HG02642 (cell line): ENCODE data around the gene RFK.
A peak's percentile ranks its signal among the peaks of the same experiment; 100 is the strongest.
"Not testable (repeated sequence)": the region's sequence is repeated elsewhere in the genome, so short reads cannot be mapped to it uniquely, and the experiment has no call there.

ENCODE experiments used
- ATAC-seq: cut with Tn5 transposase; IDR thresholded peaks from one replicate; pipeline ENCODE4 v1.9.1; 2021; ENCODE audit warnings: mild to moderate bottlenecking; ENCODE audit not compliant: unreplicated experiment, poor library complexity

The RFK gene

DNA sequence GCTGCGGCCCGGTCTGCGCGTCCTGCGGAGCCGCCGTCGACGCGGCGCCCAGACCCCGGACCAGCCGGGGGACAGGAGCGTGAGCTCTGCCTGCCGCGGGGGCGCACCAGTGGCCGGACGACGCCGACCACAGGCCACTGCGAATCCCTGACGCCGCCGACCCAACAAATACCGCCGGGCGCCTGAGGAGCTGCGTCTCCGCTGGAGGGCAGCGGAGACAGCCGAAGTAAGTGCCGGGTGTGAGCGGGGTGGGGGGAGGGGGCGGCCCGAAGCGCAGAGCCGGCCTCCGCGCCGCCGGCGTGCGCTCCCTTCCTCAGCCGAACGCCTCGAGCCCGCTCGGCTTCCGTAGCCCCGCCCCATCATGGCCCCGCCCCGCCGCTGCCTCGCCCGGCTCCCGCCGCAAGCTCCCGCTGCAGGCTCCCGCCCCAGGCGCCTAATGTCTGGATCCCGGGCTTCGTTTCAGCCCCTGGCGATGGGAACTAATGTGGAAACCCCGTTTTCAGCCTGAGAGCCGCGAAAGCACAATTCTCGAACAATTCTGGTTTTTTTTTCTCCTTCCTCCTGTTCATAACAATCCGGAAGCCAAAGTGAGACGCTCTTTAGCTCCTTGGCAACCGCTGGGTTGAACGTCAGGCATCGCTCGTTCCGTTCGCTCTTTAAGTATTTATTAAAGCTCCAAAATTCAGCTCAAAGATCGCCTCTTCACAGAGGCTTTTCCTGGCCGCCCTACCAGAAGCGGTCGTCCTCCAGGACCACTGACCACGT lies at the start of gene RFK:
TSS of gene RFK (minus strand) at position 232 of the 765 bp plus-strand sequence. CDS start 255 bp downstream, outside the sequence.
- ATAC-seq: peak; percentile 81

DNA sequence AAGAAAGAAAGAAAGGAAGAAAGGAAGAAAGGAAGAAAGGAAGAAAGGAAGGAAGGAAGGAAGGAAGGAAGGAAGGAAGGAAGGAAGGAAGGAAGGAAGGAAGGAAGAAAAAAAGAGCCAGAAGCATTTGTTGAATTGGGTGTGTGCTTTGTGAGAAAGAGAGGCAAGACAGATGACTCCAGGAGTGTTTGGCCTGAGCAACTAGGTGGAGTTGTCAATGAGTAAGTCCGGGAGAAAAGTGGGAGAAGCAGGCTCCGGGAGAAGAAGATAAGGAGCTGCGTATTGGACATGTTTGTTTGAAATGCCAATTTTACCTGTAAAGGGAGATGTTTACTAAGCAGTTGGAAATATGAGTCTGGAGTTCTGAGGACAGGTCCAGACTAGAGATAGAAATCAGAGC lies 49.7 kb upstream of the RFK start:
- ATAC-seq: no peak

DNA sequence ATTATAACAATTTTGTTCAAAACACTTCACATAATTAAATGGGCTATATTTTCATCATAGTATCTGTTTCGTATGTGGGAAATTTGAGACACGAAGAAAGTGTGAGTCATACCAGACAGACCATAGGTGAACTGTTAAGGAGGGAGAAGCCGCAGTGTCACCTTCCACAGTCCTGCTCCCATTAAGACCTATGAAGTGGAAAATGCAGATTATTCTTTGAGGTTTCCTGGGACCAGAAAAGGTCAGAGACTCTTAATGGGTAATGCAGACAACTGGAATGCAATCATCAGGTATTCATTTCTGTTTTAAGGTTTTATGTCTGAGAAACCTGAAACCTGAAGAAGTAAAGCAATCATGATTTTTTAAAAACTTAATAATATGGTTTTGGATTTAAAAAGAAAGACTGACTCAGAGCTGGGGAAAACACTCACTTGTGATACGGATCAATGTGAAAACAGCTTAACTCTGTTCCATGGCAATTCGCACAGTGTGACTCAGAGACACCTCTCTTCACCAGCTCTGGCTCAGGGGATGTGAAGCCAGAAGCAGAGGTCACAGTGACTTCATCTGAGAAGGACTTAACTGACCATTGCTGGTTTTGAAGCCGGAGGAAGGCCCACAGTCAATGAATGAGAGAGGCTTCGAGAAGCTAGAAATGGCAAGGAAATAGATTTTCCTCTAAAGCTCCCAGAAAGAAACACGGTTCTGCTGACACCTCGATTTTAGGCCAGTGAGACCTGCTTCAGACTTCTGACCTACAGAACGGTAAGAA lies 47.5 kb upstream of the RFK start:
- ATAC-seq: peak; percentile 60

DNA sequence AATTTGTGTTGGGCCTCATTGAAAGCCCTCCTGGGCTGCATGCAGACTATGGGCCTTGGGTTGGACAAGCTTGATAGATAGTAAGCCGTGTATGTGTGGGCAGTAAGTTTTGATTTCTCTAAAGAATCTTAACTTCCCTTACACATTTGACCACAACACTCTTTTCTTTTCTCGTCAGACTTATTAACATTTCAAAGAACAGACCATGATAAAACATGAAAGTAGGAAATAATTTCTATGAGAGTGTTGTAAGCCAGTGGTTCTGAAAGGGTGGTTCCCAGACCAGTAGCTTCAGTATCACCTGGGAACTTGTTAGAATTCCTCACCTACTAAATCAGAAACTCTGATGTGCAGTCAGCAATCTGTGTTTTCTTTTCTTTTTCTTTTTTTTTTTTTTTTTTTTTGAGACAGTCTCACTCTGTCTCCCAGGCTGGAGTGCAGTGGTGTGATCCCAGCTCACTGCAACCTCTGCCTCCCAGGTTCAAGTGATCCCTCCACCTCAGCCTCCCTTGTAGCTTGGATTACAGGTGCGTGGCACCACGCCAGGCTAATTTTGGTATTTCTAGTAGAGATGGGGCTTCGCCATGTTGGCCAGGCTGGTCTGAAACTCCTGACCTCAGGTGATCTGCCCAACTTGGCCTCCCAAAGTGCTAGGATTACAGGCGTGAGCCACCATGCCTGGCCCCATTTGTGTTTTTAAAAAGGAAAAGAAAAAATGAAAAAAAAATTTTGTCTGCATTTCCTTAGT lies 44.8 kb upstream of the RFK start:
- ATAC-seq: peak; percentile 67

DNA sequence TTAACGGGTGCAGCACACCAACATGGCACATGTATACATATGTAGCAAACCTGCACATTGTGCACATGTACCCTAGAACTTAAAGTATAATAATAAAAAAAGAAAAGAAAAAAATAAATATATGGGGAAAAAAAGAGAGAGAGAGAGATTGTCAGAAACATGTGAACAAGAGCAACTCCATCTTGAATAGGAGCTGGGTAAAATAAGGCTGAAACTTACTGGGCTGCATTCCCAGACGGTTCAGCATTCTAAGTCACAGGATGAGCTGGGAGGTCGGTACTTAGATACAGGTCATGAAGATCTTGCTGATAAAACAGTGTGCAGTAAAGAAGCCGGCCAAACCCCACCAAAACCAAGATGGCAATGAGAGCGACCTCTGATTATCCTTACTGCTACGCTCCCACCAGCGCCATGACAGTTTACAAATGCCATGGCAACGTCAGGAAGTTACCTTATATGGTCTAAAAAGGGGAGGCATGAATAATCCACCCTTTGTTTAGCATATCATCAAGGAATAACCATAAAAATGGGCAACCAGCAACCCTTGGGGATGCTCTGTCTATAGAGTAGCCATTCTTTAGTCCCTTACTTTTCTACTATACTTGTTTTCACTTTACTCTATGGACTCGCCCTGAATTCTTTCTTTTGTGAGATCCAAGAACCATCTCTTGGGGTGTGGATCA lies 42.9 kb upstream of the RFK start:
- not testable (repeated sequence) for ATAC-seq

DNA sequence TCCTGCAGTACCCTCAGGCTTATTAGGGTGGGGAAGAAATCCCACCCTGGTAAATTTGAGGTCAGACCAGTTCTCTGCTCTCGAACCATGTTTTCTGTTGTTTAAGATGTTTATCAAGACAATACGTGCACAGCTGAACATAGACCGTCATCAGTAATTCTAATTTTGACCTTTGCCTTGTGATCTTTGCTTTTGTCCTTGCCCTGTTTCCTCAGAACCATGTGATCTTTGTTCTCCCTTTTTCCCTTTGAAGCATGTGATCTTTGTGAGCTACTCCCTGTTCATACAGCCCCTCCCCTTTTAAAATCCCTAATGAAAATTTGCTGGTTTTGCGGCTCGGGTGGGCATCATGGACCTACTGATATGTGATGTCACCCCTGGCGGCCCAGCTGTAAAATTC lies 40.7 kb upstream of the RFK start:
- ATAC-seq: not testable (repeated sequence)

DNA sequence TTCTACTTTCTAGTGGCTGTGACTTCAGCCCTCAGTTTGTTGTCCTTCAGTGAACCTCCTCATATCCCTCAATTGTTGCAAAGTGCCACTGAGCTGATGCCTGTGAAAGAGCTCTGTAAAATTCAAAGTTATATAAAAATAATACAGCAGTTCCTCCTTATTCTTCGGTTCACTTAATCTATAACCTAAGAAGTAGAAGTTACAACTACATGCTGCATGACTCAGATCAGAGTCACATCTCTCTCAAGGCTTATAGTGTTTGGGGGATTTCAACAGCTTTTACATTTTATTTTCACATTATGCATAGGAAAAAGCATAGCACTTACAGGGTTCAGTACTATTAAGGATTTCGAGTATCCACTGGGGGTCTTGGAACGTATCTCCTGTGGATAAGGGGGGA lies 39.6 kb upstream of the RFK start:
- no peak for ATAC-seq

DNA sequence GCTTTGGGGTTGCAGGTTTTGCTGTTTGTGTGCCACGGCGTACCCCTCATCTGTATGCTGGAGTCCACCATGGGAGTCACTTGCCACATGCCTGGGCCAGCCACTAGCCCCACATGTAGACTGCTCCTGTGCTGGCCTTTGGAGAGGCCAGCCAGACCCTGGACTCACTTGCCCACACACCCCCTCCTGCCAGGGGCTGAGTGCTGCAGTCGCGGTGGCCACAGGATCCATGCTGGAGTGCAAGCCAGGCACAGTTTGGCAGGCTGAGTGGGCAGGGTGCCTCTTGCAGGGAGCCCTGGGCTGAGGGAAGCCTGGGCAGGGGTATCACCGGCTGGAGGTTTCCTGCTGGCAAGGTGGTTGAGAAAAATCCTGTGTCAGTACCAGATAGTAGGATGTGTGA lies 39.2 kb upstream of the RFK start:
- no peak for ATAC-seq

DNA sequence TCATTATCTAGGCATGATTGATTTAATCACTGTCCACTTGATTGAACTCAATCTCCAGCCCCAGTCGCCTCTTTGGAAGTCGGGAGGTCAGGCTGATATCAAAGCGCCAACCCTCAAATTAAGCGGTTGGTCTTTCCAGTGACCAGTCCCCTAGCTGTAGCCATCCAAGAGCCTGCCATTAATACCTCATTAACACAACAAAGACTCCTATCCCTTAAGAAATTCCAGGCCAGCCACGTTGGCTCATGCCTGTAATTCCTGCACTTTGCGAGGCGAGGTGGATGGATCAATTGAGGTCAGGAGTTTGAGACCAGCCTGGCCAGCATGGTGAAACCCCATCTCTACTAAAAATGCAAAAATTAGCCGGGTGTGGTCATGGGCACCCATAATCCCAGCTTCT lies 37.4 kb upstream of the RFK start:
- ATAC-seq: no peak

DNA sequence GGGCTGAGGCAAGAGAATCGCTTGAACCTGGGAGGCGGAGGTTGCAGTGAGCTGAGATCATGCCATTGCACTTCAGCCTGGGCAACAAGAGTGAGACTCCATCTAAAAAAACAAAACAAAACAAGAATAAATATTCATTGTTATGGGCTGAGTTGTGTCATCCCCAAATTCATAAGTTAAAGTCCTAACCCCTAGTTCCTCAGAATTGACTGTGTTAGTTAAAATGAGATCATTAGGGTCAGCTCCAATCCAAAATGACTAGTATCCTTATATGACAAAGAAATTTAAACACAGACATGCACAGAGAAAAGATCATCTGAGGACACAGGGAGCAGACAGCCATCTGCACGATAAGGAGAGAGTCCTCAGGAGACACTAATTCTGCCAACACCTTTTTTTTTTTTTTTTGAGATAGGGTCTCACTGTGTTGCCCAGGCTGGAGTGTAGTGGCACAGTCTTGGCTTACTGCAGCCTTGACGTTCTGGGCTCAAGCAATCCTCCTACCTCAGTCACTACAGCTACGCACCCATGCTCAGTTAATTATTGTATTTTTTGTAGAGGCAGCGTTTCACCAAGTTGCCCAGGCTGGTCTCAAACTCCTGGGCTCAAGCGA lies 32.7 kb upstream of the RFK start:
- ATAC-seq: no peak

DNA sequence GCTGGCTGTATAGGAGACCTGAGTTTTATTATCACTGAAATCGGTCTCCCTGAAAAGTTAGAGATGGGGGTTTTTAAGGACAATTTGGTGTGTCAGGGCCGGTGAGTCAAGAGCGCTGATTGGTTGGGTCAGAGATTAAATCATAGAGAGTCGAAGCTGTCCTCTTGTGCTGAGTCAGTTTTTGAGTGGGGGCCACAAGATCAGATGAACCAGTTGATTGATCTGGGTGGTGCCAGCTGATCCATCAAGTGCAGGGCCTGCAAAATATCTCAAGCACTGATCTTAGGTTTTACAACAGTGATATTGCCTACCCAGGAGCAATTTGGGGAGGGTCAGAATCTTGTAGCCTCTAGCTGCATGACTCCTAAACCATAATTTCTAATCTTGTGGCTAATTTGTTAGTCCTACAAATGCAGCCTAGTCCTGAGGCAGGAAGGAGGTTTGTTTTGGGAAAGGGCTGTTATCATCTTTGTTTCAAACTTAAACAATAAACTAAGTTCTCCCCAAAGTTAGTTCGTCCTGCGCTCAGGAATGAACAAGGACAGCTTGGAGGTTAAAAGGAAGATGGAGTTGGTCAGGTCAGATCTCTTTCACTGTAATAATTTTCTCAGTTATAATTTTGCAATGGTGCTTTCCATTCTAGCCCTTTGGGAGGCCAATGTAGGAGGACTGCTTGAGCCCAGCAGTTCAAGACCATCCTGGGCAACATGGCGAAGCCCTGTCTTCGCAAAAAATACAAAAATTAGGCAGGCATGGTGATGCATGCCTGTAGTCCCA lies 31.6 kb upstream of the RFK start:
- no peak for ATAC-seq

DNA sequence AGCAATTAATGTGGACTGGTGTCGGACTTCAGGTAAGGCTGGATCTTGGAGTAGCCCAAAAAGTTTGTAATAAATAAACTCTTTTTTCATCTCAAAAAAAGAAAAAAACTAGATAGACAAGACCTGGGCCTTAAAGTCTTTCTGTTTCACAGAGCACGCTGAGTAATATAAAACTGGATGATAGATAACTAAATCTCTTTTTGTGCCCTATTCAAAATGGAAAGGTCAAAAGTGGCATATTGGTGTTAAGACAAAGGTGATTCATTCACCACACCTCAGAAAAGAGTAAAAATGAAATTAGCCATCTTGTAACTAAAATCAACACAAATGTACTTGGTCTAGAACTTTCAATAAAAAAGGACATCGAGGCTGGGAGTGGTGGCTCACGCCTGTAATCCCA lies 30.3 kb upstream of the RFK start:
- ATAC-seq: no peak

DNA sequence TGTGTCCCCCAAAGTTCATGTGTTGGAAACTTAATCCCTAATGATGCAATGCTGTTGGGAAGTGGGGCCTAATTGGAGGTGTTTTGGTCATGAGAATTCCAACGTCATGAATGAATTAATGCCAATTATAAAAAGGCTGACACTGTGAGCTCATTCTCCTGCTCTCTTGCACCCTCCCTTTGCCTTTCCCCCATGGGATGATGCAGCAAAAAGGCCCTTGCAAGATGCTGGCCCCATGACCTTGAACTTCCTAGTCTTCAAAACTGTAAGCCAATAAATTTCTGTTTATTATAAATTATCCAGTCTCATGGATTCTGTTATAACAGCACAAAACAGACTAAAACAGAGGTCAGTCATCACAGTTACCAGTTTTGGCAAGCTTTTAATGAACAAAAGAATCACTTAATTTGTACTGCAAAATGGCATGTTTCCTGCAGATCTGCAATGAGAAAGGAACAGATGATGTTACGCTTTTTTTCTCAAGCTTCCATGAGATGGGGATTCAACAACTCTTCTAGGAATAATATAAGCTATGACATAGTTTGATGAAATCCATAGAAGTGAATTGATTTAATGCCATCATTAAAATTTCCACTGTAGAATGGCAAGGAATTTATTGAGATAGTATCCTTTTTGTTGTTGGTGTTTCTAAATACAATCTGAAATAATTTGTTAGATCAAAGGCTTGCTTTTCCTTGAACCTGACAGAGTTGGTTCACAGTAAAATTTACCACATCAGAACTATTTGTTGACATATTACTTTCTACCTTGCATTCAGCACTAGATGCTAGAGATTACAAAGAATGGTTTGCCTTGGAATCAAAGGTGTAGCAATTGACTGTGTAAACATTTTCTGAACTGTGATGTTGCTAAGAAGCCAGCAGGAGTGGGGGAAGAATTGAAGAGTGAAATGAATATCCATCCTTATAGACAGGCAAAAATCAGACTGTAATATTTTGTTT lies 29.3 kb upstream of the RFK start:
- ATAC-seq: no peak

DNA sequence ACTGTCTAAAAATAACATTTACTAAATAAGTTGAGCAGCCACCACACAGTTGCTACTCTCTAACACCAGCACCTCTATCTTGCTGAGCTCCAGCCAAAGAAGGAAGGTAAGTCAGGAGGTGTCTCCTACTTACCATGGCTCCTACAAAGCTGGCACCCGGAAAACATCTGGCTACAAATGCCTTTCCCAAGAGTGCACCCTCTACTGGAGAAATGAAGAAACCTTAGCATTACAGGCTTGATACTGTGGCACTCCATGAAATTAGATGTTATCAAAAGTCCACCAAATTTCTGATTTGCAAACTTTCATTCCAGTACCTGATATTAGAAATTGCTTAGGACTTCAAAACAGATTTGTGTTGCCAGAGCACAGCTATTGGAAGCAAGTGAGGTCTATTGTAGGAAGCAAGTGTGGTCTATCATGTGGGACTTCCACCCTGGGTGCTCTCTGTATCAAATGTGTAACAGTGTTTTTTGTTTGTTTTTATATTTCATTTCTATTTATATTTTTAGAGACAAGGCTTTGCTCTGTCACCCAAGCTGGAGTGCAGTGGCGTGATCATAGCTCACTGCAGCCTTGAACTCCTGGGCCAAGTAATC lies 25.7 kb upstream of the RFK start:
- ATAC-seq: no peak

DNA sequence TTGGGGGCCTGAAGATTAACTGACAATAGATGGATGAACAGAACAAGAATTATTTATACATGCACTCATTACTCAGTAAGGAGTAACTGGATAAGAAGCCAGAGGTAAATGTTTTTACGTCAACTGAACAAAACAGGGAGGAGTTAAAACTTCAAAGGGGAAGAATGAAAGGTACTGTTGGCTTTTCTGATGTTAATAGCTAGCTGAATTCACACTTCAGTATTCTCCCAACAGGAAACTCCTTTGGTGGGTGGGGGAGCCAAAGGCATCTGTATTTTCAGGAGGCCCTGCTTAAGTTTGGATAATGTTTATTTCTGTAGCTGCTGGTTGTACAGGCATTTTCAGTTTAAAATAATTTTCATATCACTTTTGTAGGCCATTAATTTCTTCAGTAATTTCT lies 23.2 kb upstream of the RFK start:
- no peak for ATAC-seq

DNA sequence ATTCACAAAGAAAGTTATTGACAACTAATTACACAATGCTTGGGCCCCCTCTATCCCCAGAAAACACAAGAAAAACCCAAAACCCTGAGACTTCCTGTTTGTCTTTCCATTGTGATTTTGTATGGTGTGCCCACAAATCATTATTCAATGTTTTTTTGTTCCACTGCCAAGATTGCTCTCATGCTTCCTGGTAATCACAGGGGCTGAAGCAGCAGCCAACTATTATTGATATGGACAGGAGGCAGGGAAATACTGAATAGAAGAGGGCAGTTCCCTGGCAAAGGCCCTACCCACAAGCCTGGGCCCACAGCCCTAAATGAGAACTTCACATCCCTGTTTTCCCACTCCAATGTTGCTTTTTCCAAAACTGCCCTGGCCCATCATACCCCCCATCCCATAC lies 21.5 kb upstream of the RFK start:
- no peak for ATAC-seq

DNA sequence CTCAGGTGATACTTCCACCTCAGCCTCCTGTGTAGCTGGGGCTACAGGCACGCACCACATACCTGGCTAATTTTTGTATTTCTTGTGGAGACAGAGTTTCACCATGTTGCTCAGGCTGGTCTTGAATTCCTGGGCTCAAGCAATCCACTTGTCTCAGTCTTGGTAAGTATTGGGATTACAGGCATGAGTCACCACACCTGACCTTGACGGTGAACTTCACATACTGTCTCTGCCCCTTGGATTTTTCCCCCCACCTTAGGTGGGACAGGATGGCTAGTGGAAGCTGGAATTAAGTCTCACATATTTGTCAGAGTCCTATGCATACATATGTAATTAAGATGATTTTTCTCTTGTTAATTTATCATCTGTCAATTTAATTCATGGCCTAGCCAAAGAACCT lies 20.9 kb upstream of the RFK start:
- peak; percentile 8 for ATAC-seq

DNA sequence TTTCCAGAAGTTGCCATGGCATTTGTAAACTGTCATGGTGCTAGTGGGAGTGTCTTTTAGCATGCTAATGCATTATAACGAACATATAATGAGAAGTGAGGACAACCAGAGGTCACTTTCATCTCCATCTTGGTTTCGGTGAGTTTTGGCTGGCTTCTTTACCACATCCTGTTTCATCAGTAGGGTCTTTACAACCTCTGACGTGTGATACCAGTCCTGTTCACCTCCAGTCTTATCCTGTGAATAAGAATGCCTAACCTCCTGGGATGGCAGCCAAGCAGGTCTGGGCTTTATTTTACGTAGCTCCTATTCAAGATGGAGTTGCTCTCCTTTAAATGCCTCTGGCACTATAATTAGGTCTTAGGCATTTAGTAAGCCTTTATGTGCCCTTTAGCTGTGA lies 20.4 kb upstream of the RFK start:
- peak; percentile 83 for ATAC-seq
